ENCODE data around the gene LOXL4.

GRCh38 chr10:98286419-98286818 lies 18.4 kb upstream of the LOXL4 start:
- TF ChIP-seq POLR2A (IDR thresholded peaks at IDR 0.05): no peak
- TF ChIP-seq, protein P1, sequence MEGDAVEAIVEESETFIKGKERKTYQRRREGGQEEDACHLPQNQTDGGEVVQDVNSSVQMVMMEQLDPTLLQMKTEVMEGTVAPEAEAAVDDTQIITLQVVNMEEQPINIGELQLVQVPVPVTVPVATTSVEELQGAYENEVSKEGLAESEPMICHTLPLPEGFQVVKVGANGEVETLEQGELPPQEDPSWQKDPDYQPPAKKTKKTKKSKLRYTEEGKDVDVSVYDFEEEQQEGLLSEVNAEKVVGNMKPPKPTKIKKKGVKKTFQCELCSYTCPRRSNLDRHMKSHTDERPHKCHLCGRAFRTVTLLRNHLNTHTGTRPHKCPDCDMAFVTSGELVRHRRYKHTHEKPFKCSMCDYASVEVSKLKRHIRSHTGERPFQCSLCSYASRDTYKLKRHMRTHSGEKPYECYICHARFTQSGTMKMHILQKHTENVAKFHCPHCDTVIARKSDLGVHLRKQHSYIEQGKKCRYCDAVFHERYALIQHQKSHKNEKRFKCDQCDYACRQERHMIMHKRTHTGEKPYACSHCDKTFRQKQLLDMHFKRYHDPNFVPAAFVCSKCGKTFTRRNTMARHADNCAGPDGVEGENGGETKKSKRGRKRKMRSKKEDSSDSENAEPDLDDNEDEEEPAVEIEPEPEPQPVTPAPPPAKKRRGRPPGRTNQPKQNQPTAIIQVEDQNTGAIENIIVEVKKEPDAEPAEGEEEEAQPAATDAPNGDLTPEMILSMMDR (IDR thresholded peaks at IDR 0.05): no peak
